SK-N-MC (cell line): Measurements from ENCODE around the gene CCL20.

Experiments
- EZH2 ChIP-seq: fragments of 200-600 bp; sonication (generic); IDR thresholded peaks from one replicate; pipeline ENCODE4 v1.6.1; 2017; ENCODE audit warnings: antibody characterized with exemption
- POLR2AphosphoS5 ChIP-seq: IDR thresholded peaks from 2 replicates; pipeline ENCODE4 v1.6.1; 2012; ENCODE audit warnings: mild to moderate bottlenecking, low read depth, low read length, borderline replicate concordance

GRCh38 chr2:227817850-227818674, 4.4 kb downstream of the CCL20 start:
- TF ChIP-seq POLR2AphosphoS5, result no peak
- TF ChIP-seq EZH2, result no peak
